T-helper 2 cell (primary cell): Measurements from ENCODE around the gene DPP6.

Source experiments
- DNase-seq, 5 experiments: peaks; one replicate each; pipeline versions ENCODE4 v3.0.0 to v3.0.0-alpha.2; 2012 to 2022

DPP6 gene

DNA sequence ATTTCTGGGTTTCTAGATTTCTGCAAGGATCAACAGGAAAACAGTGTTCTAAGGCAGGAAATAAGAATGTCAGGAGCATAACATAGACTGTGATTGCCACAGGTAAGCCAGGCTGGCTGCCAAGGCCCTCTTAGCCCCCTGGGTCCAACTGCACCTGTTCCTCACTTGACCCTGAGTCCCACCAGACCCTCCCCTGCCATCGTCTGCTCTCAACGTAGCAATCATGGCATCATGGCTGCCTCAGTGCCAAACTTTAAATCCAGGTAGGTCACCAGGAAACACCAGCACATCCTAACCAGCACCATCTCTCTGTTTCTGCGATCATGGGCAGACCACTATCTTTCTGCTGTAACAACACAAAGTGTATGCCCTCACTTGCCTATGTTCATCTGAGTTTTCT, 683.6 kb downstream of the DPP6 start:
- DNase-seq: no peak

DNA sequence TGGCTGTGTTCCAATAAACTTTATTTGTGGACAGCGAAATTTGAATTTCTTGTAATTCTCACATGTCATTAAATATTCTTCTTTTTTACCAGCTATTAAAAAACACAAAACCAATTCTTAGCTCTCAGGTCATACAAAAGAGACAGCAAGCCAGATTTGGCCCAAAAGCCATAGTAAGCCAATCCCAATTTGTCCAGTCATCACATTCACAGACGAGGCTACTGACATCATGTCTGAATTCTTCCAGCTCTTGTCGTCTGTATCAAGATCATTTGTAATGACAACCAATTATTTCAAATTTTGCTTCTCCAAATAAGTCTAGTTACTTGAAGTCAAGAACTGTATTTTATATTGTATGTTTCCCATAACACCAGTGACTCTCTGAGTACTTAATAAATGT, 684.2 kb downstream of the DPP6 start:
- no peak for DNase-seq

DNA sequence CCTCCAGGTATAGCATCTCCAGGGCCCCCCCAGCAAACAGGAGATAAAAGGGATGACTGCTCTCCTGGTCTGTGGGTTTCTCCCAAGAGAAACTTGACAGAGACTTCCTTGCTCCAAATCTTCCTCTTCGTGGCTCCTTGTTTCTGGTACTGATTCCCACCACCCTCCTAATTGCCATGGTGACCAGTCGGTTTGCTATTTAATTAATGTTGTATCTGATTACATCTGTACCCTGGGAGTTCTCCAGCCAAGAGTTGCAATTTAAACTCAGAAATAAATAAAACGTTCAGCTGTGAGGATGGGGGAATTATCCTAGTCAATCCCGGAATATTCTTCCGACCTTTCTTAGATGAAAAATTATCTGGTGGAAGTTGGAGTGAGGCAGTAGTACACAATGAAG, 686.0 kb downstream of the DPP6 start:
- DNase-seq: no peak

DNA sequence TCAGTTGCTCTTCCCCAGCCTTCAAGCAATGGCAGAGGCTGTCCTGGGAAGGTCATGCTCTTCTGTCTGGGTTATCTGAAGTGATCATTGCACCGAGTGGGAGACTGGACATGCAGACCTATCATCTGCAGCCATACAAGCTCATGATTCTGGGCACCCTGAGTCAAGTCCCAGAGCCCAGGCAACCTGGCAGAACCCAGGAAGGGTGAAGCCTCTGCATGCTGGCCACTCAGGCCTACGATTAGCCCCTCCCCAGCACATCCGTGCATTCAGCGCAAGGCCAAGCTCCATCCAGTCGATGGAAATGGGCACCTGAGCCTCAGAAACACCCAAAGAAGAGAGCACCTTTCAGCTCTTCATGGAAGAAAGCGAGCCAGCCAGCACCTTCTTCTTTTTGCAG, 688.9 kb downstream of the DPP6 start:
- no peak for DNase-seq

DNA sequence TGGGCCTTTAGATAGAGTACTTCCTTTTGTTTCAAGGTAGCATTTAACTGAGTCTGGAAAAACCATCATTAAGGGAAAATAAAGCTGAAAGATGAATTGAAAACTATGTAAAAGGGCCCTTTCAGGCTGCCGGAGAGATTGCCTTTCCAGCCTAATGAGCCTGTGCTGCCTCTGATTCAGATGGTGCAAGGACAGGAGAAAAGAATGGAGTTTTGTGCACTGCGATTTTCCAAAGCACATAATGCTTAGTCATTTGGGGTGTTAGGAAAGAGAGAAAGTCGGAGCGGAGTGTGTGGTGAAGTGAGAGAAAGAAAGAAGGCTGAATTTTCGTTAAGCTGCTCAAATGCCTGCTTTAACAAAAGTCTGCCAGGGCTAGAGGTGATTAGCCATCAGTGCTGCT, 691.0 kb downstream of the DPP6 start:
- DNase-seq: no peak

DNA sequence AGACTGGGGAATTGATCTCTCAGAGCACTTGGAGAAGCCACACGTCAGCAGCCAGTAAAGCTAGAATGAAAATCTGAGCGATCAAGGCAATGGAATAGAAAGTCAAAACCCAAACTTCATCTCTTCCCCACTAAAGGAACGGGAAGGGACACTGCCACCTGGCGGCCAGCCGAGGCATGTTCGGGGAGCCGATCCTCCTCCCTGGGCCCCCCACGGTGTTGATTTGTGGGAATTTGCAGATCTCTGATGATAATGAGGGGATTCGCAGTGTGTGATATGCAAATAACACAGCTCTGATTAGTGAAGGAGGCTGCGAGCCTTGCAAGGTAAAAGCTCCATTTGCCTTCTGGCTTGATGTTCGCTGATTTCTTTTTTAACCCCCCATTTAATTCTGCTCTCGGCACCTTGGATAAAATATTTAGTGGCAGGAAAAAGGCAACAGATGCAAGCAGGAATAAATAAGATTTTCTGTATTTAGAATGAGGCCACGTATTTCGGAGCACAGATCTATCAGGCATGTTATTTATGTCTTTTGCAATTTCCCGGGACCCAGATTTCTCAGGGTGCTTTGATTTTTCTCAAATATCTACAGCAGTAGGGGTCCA, 692.2 kb downstream of the DPP6 start:
- DNase-seq: peak in 1 of 5 experiments; percentile 10

DNA sequence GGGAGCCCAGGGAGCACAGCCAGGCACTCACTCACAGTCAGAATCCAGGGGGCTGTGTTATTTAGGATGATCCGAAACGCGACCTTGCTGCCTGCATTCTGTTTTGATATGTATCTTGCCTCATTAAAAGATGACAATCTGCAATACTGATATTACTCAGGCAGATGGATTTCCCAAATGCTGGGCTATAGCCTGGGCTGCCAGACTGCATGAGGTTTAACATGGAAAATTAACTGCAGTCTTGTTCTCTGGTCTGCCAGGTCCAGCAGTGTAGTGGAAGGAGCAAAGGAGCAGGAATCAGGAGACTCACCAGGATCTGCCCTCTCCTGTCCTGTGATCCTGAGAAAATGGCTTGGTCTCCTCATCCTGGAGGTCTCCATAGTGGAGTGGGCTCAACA, 692.7 kb downstream of the DPP6 start:
- no peak for DNase-seq

DNA sequence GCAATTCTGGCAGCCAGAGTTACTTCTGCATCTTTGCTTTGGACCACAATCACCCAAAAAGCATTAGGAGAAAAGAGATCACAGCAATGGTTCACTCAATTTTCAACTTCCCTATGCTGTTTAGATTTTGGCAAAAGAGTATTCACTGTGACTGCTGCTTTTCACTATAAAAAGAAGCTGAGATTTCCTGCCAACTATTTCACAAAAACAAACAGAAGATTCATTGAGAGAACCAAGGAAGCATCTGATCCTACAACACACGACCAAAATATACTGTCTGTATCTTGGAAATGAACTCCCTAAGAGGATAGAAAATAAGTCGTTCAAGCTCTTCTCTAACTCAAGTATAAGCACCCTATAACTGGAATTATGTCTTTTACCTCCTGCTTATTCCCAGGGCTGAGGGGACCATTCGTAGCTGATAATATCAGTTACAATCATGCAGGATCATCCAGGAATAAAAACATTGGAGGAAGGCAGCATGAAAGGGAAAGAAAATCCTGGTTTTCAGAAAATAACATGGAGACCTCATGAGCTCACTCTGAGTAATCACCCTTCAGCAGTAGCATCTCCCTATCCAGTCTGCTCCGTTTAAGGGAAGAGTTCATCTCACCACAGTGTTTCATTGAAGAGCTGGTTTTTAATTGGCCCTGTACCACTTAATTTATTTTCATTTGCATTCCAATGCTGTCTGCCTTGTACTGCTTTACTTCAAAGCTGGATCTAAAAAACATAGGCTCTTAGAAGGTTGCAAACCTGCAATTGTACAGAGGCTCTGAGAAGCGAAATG, 694.6 kb downstream of the DPP6 start:
- DNase-seq: no peak

DNA sequence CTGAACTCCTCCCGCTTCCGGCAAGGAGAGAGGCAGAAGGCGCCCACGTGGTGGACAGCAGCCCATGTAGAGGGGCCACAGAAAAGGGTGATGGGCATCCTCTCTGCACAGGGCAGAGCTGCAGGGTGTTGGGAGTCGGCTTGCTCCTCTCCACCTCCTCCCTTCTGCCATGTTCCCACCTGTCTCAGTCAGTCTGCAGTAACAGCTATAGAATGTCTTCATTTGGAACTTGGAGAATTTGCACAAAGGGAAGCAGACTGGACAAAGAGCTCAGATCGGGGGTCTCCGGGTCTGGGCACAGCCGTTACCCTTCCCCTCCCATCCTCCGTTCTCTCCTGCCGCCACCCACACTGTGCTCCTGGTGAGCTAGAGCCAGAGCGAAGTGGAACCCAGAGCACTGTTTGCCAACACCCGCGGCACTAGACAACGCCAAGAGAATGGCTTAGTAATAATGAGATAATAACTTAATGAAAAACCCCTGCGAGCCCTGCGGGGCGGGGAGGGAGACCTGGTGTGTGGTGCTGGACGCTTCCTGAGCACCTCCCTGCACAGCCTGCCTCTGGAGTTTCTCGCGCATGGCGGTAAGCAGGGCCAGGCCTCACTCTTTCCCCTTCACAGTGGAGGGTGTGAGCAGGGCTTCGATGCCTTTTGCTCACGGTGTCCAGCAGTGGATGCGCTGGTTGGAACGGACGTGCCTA, 696.0 kb downstream of the DPP6 start:
- no peak for DNase-seq

DNA sequence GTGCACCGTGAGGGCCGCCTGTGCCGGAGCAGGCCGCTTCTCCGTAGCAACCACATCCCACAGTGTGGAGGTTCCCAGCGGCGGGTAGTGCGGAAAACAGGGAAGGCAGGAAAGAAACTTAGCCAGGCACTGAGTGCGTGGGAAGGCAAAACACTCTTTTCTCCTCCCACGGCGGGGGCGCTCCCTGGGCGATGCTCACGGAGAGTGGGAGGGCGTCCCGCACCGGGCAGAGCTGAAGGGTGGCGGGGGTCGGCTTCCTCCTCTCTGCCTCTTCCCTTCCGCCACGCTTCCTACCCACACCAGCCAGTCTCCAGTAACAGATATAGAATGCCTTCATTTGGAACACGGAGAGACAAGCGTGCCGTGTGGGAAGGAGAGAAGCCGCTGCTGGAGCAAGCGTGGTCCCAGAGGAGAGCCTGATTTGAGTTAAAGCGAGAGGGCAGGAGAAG, 698.2 kb downstream of the DPP6 start:
- no peak for DNase-seq

DNA sequence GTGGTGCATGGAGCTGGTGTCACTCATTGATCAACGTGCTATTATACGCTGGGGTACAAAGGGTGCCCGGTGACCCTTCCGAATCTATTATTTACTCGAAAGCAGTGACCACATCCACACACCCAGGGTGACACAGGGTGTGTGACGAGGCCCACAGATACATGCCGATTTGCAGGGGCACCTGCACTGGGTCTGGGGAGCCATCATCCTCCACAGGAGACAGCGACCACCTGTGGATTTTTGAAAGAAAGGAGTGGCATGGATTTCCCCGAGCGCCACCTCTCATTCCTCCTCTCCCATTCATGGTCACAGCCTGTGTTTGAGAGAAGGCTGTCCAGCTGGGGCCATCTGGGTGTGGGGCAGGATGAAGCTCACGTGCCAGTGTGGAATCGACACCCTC, 701.0 kb downstream of the DPP6 start:
- DNase-seq: no peak

DNA sequence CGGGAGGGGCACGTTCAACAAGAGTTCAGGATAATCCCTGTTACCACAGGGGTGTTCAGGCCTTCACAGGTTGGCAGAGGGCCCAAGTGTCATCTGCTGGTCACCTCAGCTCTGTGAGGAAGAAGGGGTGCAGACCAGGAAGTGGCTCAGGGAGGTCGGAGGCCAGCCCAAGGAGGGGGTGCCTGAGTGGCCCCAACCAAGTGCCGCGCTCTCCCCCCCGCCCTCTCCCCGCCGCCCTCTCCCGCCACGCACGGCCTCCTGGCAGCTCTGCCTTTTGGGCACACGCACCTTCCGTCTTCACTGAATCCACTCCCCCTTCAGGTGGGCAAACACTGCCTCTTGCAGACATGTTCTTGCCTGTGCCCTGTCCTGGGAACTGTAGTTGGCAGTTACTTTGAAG, 705.6 kb downstream of the DPP6 start:
- no peak for DNase-seq

DNA sequence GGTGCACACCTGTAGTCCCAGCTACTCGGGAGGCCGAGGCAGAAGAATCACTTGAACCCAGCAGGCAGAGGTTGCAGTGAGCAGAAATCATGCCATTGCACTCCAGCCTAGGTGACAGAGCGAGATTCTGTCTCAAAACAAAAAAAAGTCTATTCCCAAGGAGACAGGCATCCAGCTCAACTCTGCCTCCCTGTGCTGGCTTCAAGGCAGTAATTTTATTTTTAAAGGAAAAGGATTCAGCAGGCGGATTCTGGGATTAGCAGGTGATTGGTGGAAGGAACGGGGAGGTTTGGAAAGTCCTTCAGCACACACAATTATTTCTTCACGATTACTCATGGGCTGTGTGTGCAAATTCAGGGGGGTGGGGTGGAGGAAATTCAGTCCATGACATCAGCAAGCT, 707.8 kb downstream of the DPP6 start:
- DNase-seq: no peak

DNA sequence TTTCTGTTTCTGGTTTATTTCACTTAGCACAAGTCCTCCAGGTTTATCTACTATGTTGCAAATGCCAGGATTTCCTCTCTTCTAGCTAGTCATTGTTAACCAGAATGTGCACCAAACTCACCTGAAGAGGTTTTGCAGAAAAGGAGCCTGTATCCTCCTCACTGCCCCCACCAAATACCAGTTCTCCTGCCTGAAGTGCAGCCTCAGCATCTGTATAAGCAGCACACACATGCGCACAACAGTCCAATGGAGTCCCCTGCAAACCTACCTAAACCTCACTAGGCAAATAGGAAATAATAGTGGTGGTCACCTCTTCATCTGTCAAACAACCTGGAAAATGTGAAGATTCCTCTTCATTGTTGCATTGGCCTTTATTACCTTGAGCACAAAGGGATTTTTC, 712.9 kb downstream of the DPP6 start:
- DNase-seq: no peak

DNA sequence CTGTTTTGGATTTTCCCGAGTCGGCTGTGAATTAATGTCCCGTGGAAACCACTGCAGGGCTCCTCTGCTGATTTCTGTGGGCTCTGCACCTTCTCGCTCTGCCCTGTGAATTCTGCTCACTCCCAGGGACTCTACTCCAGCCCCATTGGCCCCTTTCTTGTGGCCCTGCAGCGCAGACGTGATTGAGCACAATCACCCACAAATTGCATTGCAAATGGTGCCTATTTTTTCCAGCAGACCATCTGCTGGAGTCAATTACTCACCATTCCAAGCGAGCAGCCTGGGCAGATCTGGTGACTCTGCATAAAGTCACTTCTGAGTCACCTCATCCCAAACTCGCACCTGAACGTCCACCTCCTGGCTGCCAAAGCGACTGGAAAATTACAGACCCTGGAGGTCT, 714.9 kb downstream of the DPP6 start:
- DNase-seq: no peak

DNA sequence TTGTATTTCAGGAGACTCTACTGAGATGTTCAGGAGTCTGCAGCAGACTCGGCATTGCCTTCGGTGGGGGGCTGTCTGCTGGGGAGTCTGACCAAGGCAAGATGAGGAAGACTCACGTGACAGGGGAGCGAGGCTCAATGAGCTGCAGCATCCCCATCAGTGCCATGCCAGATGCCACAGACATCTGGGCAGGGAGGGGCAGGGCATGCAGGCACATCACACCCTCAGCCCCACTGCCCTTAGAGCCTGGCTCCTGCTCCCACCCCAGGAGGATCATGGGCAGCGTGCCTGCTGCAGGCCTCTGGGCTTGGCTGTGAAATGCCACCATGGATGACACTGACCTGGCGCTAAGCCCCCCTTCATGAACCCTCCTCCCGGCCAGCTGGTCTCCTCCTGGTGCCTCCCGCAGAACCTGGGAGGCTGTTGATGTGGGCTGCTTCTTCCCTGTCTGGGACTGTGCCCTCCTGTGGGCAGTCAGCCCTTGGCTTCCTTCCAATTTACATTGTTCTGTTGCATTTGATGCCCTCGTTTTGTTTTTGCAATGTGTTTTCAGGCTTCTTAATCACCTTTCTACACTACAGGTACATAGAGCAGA, 715.7 kb downstream of the DPP6 start:
- DNase-seq: no peak

DNA sequence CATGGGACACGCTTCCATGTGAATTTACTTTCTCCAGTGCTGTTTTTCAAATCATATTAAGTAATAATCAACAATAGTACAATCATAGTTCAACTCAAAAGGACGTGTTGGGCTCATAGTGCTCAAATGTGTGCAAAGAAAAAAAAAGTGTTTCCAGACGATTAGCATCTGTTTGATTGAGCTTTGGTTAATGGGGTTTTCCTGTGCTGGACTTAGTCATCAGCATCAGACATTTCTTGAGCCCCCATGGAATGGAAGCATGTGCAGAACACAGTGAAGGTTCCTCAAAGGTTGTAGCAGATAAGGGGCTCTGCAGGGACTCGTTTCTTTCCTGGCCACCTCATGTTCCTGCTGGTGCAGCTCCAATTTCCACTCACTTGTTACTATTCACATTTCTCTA, 716.8 kb downstream of the DPP6 start:
- no peak for DNase-seq

DNA sequence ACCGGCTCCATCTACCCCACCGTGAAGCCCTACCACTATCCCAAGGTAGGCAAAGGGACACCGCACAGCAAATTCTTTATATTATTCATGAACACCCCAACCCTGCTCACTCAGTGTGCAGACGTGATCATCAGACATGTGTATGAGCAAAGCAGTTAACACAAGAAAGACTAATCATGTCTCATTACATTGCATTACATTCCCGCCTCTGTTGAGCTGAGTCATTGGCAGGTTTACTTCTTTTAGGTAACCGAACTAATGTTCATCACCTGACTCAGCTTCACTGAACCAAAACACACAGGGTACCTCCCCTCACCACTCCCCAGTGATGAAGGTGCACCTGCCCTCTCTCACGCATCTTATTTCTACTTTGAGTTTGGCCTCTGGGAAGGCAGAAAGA, 717.3 kb downstream of the DPP6 start:
- no peak for DNase-seq

DNA sequence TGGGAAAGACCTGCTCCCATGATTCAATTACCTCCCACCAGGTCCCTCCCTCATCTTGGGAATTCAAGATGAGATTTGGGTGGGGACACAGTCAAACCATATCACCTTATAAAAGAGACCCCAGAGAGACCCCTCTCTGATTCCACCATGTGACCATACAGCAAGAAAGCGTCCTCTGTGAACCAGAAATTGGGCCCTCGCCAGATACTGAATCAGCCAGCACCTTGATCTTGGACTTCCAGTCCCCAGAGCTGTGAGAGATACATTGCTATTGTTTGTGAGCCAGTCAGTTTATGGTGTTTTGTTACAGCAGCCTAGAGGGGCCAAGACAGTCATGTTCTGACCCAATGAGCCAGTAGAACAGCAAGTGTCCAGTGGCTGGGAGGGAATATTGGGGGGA, 718.2 kb downstream of the DPP6 start:
- no peak for DNase-seq

DNA sequence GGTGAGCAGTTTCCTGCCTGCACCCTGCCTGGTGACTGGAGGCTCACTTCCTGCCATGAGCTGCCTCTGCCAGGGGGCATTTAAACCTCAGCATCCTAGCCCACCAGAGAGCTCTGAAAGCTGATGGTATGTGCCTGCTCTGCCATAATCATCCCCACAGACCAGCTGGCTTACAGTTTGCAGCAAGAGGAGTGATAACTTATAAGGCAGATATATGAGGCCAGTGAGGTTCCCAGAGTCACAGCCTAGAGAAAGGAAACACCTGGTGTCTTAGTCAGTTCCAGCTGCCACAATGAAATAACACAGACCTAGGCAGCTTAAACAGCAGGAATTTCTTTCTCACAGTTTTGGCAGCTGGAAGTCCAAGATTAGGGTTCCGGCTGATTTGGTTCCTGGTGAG, 718.8 kb downstream of the DPP6 start:
- DNase-seq: no peak

DNA sequence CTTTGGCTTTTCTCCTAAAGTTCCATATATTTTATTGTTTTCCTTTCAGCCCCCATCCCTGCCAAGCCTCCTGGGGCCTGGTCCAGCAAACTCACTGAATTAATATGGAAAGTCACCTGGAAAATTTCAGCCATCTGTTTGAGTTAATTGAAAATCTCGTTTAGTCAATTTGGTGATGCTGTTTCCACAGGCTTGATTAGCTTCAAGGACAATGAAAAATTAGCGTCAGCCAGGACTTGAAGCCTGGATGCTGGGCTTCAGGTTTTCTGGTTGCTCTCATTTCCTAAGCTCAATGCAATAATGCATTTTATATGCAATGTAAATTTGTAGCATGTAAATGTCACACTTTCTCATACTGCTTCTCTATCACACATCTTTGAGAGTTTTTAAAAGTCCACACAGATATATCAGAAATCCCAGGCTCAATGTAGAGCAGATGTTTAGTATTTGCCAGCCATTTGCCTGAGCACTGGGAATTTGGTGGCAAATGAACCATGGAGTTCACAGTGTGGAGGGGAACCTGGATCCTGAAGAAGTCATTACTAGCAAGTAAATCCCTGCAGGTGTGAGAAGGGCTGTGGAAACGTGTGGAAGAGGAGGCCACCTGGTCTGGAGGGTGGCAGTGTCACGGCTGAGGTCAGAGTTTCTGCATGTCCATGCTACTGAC, 722.2 kb downstream of the DPP6 start:
- no peak for DNase-seq

DNA sequence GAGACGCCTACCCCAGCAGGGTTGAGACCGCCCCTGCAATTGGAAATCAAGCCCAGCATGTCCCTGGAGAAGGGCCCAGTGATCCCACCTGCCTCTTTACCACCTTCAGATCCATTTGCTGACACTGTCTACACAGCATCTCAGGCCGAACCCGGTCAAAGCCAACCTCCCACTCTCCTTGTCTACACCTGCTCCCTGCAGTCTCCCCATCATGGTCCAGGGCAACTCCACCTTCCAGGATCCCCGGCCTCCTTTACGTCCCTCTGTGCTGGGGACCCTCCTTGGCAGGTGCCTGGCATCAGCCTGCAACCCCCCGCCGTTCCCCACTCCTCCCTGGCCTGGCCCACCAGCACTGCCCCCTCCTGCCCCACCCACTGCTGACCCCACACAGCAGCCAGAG, 723.5 kb downstream of the DPP6 start:
- DNase-seq: no peak

DNA sequence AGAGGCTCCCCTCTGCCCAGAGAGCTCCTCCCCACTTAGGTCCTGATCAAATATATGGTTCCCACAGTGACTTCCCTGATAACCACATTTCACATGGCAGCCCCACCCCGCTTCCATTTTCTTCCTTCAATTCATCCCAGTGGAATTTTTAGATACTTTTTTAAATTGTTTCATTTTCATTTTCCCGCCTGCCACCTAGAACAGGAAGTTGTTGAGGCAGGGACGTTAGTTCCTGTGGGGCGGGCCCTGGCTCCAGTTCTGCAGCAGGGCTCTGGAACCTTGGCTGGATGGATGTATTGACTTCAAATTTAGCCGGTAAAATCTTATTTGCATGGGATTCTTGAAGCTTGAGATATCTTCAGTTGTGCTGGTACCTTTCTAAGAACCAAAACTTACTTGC, 724.2 kb downstream of the DPP6 start:
- DNase-seq: no peak
